Lung microvascular endothelial cell (primary cell): Measurements from ENCODE around the gene MSX2. TPM values are rescaled to one million over a fixed set of nuclear protein-coding genes. Genes with fewer than 3 reads are reported as not detected.

ENCODE experiments used
- DNase-seq, 2 donors: peaks; one replicate each; pipeline versions ENCODE4 v3.0.0 to v3.0.0-alpha.2; 2010; ENCODE audit warnings: low read depth in 2 of 2
- total RNA-seq: library from RNA; depleted of rRNA; stranded (reverse); fragments of >200 nt; gene quantifications from 2 replicates; pipeline ENCODE4 v1.2.1, GENCODE V29; 2014

The MSX2 gene
- total RNA-seq, 1 donor from 2014 or later = not detected

GRCh38 chr5:174773371-174773770 lies 49.0 kb downstream of the MSX2 start:
- DNase-seq = no peak

- no peak for DNase-seq
Observed at GRCh38 chr5:174775081-174775480, 50.7 kb downstream of the MSX2 start.

DNA sequence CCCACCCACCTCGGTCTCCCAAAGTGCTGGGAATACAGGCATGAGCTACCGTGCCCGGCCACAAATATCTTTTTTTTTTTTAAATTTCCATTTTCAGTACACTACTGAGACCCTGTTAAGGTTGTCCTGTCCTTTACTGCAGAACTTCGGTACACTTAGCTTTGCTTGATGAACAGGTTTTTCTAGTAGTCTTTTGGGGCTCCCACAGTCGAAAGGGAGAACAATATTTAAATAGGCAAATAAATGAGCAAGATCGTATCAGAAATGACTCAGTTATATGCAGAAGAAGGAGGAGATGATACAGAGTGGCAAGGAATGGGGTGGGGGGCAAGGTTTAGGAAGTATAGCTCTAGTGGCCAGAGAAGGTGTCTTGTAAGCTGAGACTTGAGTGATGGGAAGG lies 52.7 kb downstream of the MSX2 start:
- DNase-seq = no peak

DNA sequence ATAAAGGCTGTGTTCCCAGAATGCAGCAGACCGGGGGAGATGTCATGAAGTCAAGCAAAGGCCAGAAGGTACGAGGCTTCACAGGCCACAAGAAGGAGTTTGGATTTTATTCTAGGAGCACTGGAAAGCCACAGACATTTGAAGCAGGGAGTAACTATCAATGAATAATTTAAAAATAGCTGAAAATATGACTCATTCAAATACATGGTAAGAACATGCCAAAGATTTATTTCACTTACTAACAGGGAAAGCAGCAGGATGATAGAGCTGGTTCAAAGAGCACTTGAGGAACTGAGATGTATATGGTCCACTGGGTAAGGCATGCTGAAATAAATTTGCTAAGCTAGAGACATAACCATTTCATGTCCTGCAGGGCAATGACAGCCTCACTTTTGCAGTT lies 53.2 kb downstream of the MSX2 start:
- no peak for DNase-seq
